ENCODE data around the gene ZNF354B. TPM values are rescaled to one million over a fixed set of nuclear protein-coding genes. Genes with fewer than 3 reads are reported as not detected.
"Not testable (repeated sequence)": the region's sequence is repeated elsewhere in the genome, so short reads cannot be mapped to it uniquely, and the experiment has no call there.

The ZNF354B gene
- total RNA-seq, 1 donor from 2014 or later, result 9.4 TPM

- not testable (repeated sequence) for DNase-seq (ENCODE audit: extremely low read depth, low read depth, low spot score)
These were observed 23.5 kb downstream of the ZNF354B start for GRCh38 chr5:178883115-178883694.

- DNase-seq (ENCODE audit: extremely low read depth, low read depth, low spot score), result no peak
These were observed 24.2 kb downstream of the ZNF354B start for GRCh38 chr5:178883815-178884430.

GRCh38 chr5:178895615-178896571 lies 36.1 kb downstream of the ZNF354B start, which contains the start of gene ZFP2:
TSS of gene ZFP2 (plus strand) at chr5:178895913. CDS start at chr5:178931314, 35,401 bp downstream.
- DNase-seq (ENCODE audit: extremely low read depth, low read depth, low spot score), result no peak

GRCh38 chr5:178899289-178899688 lies 39.5 kb downstream of the ZNF354B start:
- no peak for DNase-seq (ENCODE audit: extremely low read depth, low read depth, low spot score)

- no peak for DNase-seq (ENCODE audit: extremely low read depth, low read depth, low spot score)
These were observed 43.1 kb downstream of the ZNF354B start for GRCh38 chr5:178902849-178903248.

- no peak for DNase-seq (ENCODE audit: extremely low read depth, low read depth, low spot score)
These were observed 72.3 kb downstream of the ZNF354B start for GRCh38 chr5:178931846-178932760.

Other genes starting within 250 kb of the ZNF354B start
- gene CLK4, start 232.9 kb upstream of the ZNF354B start, total RNA-seq, result 7.4 and 18.0 TPM in 2 replicates
- 7.6 and 13.0 TPM in 2 replicates for gene ZNF354A, start 129.3 kb upstream of the ZNF354B start, total RNA-seq
- gene ZFP2, start 36.0 kb downstream of the ZNF354B start, total RNA-seq, result 0.39 and 0.82 TPM in 2 replicates
- gene ZNF454, start 81.2 kb downstream of the ZNF354B start, total RNA-seq, result 1.3 and 3.3 TPM in 2 replicates
- not detected in 2 replicates for gene GRM6, start 135.4 kb downstream of the ZNF354B start, total RNA-seq
- gene ZNF879, start 163.9 kb downstream of the ZNF354B start, total RNA-seq, result 1.8 and 3.2 TPM in 2 replicates
- 3.1 and 4.6 TPM in 2 replicates for gene ZNF354C, start 200.4 kb downstream of the ZNF354B start, total RNA-seq